ENCODE measurements around the gene ARID3A.

DNA sequence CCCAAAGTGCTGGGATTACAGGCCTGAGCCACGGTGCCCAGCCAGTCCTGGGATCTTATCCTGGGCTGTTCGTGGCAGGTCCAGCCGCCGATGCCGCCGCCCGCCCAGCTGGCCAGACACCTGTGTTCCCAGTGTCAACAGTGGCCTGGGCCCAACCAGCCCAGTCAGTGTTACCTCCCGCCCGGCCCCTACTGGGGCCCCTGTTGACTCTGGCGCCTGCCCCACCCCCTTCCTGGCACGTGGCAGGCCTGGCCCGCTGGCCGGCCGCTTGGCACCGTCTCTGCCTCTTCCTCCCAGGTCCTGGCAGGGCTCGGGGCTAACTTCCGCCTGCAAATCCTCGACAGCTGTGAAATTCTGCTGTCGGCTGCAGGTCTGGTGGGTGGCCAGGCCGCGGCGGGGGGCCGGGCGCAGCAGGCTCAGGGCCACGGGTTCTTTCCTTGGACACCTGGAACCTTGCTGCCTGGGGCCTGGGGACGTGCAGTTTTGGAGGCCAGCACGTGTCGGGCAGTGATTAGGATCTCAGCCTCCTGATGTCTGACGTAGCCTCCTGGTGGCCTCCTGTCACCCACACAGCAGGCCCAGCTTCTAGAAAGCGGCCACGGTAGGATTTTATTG lies 9.1 kb downstream of the ARID3A start:
- TF ChIP-seq EZH2 (IDR thresholded peaks at IDR 0.05; ENCODE audit: low read length, unreplicated experiment), result no peak
- TF ChIP-seq, protein P1, sequence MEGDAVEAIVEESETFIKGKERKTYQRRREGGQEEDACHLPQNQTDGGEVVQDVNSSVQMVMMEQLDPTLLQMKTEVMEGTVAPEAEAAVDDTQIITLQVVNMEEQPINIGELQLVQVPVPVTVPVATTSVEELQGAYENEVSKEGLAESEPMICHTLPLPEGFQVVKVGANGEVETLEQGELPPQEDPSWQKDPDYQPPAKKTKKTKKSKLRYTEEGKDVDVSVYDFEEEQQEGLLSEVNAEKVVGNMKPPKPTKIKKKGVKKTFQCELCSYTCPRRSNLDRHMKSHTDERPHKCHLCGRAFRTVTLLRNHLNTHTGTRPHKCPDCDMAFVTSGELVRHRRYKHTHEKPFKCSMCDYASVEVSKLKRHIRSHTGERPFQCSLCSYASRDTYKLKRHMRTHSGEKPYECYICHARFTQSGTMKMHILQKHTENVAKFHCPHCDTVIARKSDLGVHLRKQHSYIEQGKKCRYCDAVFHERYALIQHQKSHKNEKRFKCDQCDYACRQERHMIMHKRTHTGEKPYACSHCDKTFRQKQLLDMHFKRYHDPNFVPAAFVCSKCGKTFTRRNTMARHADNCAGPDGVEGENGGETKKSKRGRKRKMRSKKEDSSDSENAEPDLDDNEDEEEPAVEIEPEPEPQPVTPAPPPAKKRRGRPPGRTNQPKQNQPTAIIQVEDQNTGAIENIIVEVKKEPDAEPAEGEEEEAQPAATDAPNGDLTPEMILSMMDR (conservative IDR thresholded peaks at IDR 0.05; ENCODE audit: low read depth, low read length), result no peak
- TF ChIP-seq EZH2phosphoT487 (IDR thresholded peaks at IDR 0.05; ENCODE audit: borderline replicate concordance, low read length), result peak; percentile 94
